Hepatocyte (in vitro differentiated cells): ENCODE results near the gene ATXN7L1. TPM values are rescaled to one million over a fixed set of nuclear protein-coding genes. Genes with fewer than 3 reads are reported as not detected.

Experiments
- DNase-seq: peaks from one replicate; pipeline ENCODE4 v3.0.0-alpha.2; 2016; ENCODE audit warnings: low spot score
- H2AFZ ChIP-seq: fragments of 200-600 bp; sonication (generic); 2 replicates; pipeline ENCODE4 v1.6.0; 2016; ENCODE audit warnings: antibody characterized with exemption, mild to moderate bottlenecking
- H3K27ac ChIP-seq: fragments of 200-600 bp; sonication (generic); 2 replicates; pipeline ENCODE4 v1.5.1; 2016; ENCODE audit warnings: mild to moderate bottlenecking
- H3K27me3 ChIP-seq: fragments of 200-600 bp; sonication (generic); 2 replicates; pipeline ENCODE4 v1.6.1; 2016
- H3K36me3 ChIP-seq: fragments of 200-600 bp; sonication (generic); replicated peaks from 2 replicates; pipeline ENCODE4 v1.5.1; 2016; ENCODE audit warnings: low read depth; ENCODE audit not compliant: insufficient read depth
- H3K4me1 ChIP-seq: fragments of 200-600 bp; sonication (generic); 2 replicates; pipeline ENCODE4 v1.5.1; 2016; ENCODE audit warnings: mild to moderate bottlenecking, moderate library complexity; ENCODE audit not compliant: insufficient read depth
- H3K4me2 ChIP-seq: fragments of 200-600 bp; sonication (generic); 2 replicates; pipeline ENCODE4 v1.6.0; 2016
- H3K4me3 ChIP-seq: fragments of 200-600 bp; sonication (generic); 2 replicates; pipeline ENCODE4 v1.5.1; 2016; ENCODE audit warnings: mild to moderate bottlenecking
- H3K79me2 ChIP-seq: fragments of 200-600 bp; sonication (generic); 2 replicates; pipeline ENCODE4 v1.6.0; 2017; ENCODE audit warnings: mild to moderate bottlenecking
- H3K9me2 ChIP-seq: fragments of 200-600 bp; sonication (generic); replicated peaks from 2 replicates; pipeline ENCODE4 v1.6.0; 2017; ENCODE audit warnings: mild to moderate bottlenecking; ENCODE audit not compliant: insufficient read depth
- H3K9me3 ChIP-seq: fragments of 200-600 bp; sonication (generic); 2 replicates; pipeline ENCODE4 v1.5.1; 2016; ENCODE audit warnings: low read depth, mild to moderate bottlenecking
- H4K20me1 ChIP-seq: fragments of 200-600 bp; sonication (generic); 2 replicates; pipeline ENCODE4 v1.6.0; 2016; ENCODE audit warnings: mild to moderate bottlenecking; ENCODE audit not compliant: insufficient read depth, poor library complexity, severe bottlenecking
- CTCF ChIP-seq: fragments of 200-600 bp; sonication (generic); IDR thresholded peaks from 2 replicates; pipeline ENCODE4 v1.5.1; 2016; ENCODE audit warnings: antibody characterized with exemption, mild to moderate bottlenecking; ENCODE audit not compliant: poor library complexity
- EZH2 ChIP-seq: fragments of 200-600 bp; sonication (generic); IDR thresholded peaks from 2 replicates; pipeline ENCODE4 v1.6.1; 2016; ENCODE audit warnings: antibody characterized with exemption, mild to moderate bottlenecking, borderline replicate concordance
- EZH2phosphoT487 ChIP-seq: fragments of 200-600 bp; sonication (generic); IDR thresholded peaks from one replicate; pipeline ENCODE4 v1.6.1; 2018; ENCODE audit warnings: antibody characterized with exemption, mild to moderate bottlenecking, low read depth, moderate library complexity; ENCODE audit not compliant: unreplicated experiment, severe bottlenecking
- WGBS: methylation state at CpG from one replicate; pipeline ENCODE4 v1.1.6; 2016; ENCODE audit warnings: low lambda C conversion rate; ENCODE audit errors: missing lambda C conversion rate; 5-methylcytosine and 5-hydroxymethylcytosine counted together
- polyA plus RNA-seq: library from polyadenylated mRNA; unstranded; fragments of >200 nt; fragmentation: Nextera tagmentation; extraction: Ambion mirVana; gene quantifications from 2 replicates; pipeline ENCODE4 v1.2.1, GENCODE V29; 2016
- total RNA-seq: library from RNA; depleted of rRNA; stranded (reverse); fragments of >200 nt; gene quantifications from 2 replicates; pipeline ENCODE4 v1.2.3, GENCODE V29; 2014

The ATXN7L1 gene
- total and polyA plus RNA-seq, 2 experiments from 2014 or later = 8.9 to 9.3 TPM

- Histone ChIP-seq H3K27ac (peak overlapping the region; percentile 82), H4K20me1 (no peaks in the 10 kb centered on the region), H2AFZ (peak overlapping the region; percentile 4), H3K27me3 (no peaks in the 10 kb centered on the region), H3K4me3 (no peak overlapping the region), H3K79me2 (no peaks in the 10 kb centered on the region), H3K36me3 (no peaks in the 10 kb centered on the region), H3K4me1 (peaks cover 10% of the 10 kb centered on the region), H3K9me2 (no peaks in the 10 kb centered on the region), H3K9me3 (no peaks in the 10 kb centered on the region), H3K4me2 (peak overlapping the region; percentile 78)
- 50% methylated on average over 17 of the region's 17 CpGs for WGBS
- TF ChIP-seq EZH2phosphoT487 = no peak
- no peak for TF ChIP-seq EZH2
- no peak for TF ChIP-seq CTCF
- DNase-seq = no peak
These were observed 186.0 kb downstream of the ATXN7L1 start for GRCh38 chr7:105690325-105690945.

GRCh38 chr7:105689067-105689819, 187.2 kb downstream of the ATXN7L1 start:
- Histone ChIP-seq H3K9me3 (no peaks in the 10 kb centered on the region), H3K4me3 (no peak overlapping the region), H3K27me3 (no peaks in the 10 kb centered on the region), H4K20me1 (no peaks in the 10 kb centered on the region), H3K27ac (peak overlapping the region; percentile 82), H3K79me2 (no peaks in the 10 kb centered on the region), H3K4me1 (peaks cover 10% of the 10 kb centered on the region), H3K36me3 (no peaks in the 10 kb centered on the region), H2AFZ (no peak overlapping the region), H3K4me2 (no peak overlapping the region), H3K9me2 (no peaks in the 10 kb centered on the region)
- 78% methylated on average over 13 of the region's 13 CpGs for WGBS
- no peak for DNase-seq
- no peak for TF ChIP-seq EZH2

- Histone ChIP-seq H3K9me3 (no peaks in the 10 kb centered on the region), H4K20me1 (no peaks in the 10 kb centered on the region), H3K79me2 (no peaks in the 10 kb centered on the region), H3K4me1 (peaks cover 10% of the 10 kb centered on the region), H3K27me3 (no peaks in the 10 kb centered on the region), H2AFZ (no peak overlapping the region), H3K4me2 (no peak overlapping the region), H3K27ac (no peak overlapping the region), H3K36me3 (no peaks in the 10 kb centered on the region), H3K9me2 (no peaks in the 10 kb centered on the region), H3K4me3 (no peak overlapping the region)
- WGBS = 71% methylated on average over 5 of the region's 5 CpGs
- TF ChIP-seq EZH2 (no peak), CTCF (no peak)
- DNase-seq = no peak
These were observed 187.8 kb downstream of the ATXN7L1 start for GRCh38 chr7:105688617-105689016.

- 95% methylated on average over 3 of the region's 3 CpGs for WGBS
- no peaks in the 10 kb centered on the region for H3K27me3 ChIP-seq
- H3K4me3 ChIP-seq = no peak overlapping the region
- H2AFZ ChIP-seq = no peak overlapping the region
- TF ChIP-seq EZH2phosphoT487 (no peak), EZH2 (no peak), CTCF (no peak)
- H3K79me2 ChIP-seq = no peaks in the 10 kb centered on the region
- no peak for DNase-seq
- H4K20me1 ChIP-seq = no peaks in the 10 kb centered on the region
- H3K36me3 ChIP-seq = no peaks in the 10 kb centered on the region
- no peak overlapping the region for H3K4me2 ChIP-seq
- H3K9me2 ChIP-seq = no peaks in the 10 kb centered on the region
- H3K4me1 ChIP-seq = peaks cover under 1% of the 10 kb centered on the region
- H3K9me3 ChIP-seq = no peaks in the 10 kb centered on the region
- H3K27ac ChIP-seq = no peak overlapping the region
These were observed 191.2 kb downstream of the ATXN7L1 start for GRCh38 chr7:105685161-105685560.
